Measurements from ENCODE around the gene PTCD3.

GRCh38 chr2:86124683-86125082 lies 18.6 kb downstream of the PTCD3 start:
- TF ChIP-seq CTCF (IDR thresholded peaks at IDR 0.05): no peak
- no peak for TF ChIP-seq POLR2A (IDR thresholded peaks at IDR 0.05)
